GM10847 (cell line): ENCODE measurements around the gene USP35.

Source experiments
- POLR2A ChIP-seq: IDR thresholded peaks from 2 replicates; pipeline ENCODE4 v1.6.1; 2011; ENCODE audit not compliant: insufficient read length; ENCODE audit errors: extremely low read depth

Gene USP35

GRCh38 chr11:78163828-78164227 lies 24.9 kb upstream of the USP35 start:
- TF ChIP-seq POLR2A: no peak

- TF ChIP-seq POLR2A: no peak
Measured at GRCh38 chr11:78164471-78164870, 24.2 kb upstream of the USP35 start.

GRCh38 chr11:78166855-78167469 lies 21.8 kb upstream of the USP35 start:
- no peak for TF ChIP-seq POLR2A

- TF ChIP-seq POLR2A: no peak
Measured at GRCh38 chr11:78168539-78169477, 19.9 kb upstream of the USP35 start.

GRCh38 chr11:78170413-78170812 lies 18.3 kb upstream of the USP35 start:
- no peak for TF ChIP-seq POLR2A

- no peak for TF ChIP-seq POLR2A
Measured at GRCh38 chr11:78170874-78171549, 17.7 kb upstream of the USP35 start.

GRCh38 chr11:78171951-78172350 lies 16.8 kb upstream of the USP35 start:
- TF ChIP-seq POLR2A: no peak

- TF ChIP-seq POLR2A: no peak
Measured at GRCh38 chr11:78176605-78177141, 12.0 kb upstream of the USP35 start.

GRCh38 chr11:78177216-78177615 lies 11.5 kb upstream of the USP35 start:
- no peak for TF ChIP-seq POLR2A

GRCh38 chr11:78179459-78180071 lies 9.2 kb upstream of the USP35 start:
- no peak for TF ChIP-seq POLR2A

GRCh38 chr11:78180751-78181150 lies 8.0 kb upstream of the USP35 start:
- TF ChIP-seq POLR2A: no peak

GRCh38 chr11:78181185-78181584 lies 7.5 kb upstream of the USP35 start:
- TF ChIP-seq POLR2A: no peak

- no peak for TF ChIP-seq POLR2A
Measured at GRCh38 chr11:78187366-78188285, 1.1 kb upstream of the USP35 start.

GRCh38 chr11:78189174-78189724 lies 530 bp downstream of the USP35 start:
- TF ChIP-seq POLR2A: no peak
